Measurements from ENCODE around the gene DESI1.
"Not testable (repeated sequence)": the region's sequence is repeated elsewhere in the genome, so short reads cannot be mapped to it uniquely, and the experiment has no call there.

The DESI1 gene

GRCh38 chr22:41560095-41560471, 60.8 kb downstream of the DESI1 start:
- ChIA-PET CTCF (interaction anchor here (0.6 to 2.0 kb wide), 4 partner anchors 16 to 156 kb away, joined by 3 to 15 read pairs (median 4); partner anchors contain the start of gene POLR3H), POLR2A (interaction anchor here (0.9 to 12.8 kb wide), 9 partner anchors 10 to 114 kb away, joined by 4 to 105 read pairs (median 7); partner anchors contain the start of genes ACO2, DESI1, PHF5A and PMM1)
- TF ChIP-seq ZNF155 (tag by site-specific recombination; IDR thresholded peaks at IDR 0.05) = no peak
- no peak for TF ChIP-seq BCL11A (tag by site-specific recombination; IDR thresholded peaks at IDR 0.05; ENCODE audit: low read depth)
- TF ChIP-seq ZNF26 (tag by site-specific recombination; IDR thresholded peaks at IDR 0.05) = no peak
- peaks cover 3% of the 10 kb centered on the region for H3K4me1 ChIP-seq (ENCODE audit: control insufficient read depth, insufficient read depth, low read length)
- no peak overlapping the region for H3K27ac ChIP-seq (ENCODE audit: extremely low read depth, low read depth, low read length)
- H3K9me3 ChIP-seq (ENCODE audit: control insufficient read depth, insufficient read depth, low read depth, low read length) = no peaks in the 10 kb centered on the region
- no peaks in the 10 kb centered on the region for H3K36me3 ChIP-seq (ENCODE audit: control insufficient read depth in 2 of 2, insufficient read depth in 1 of 2, low read length in 2 of 2)
- H3K4me3 ChIP-seq (ENCODE audit: low read depth, low read length) = peak overlapping the region; percentile 16

- CTCF ChIA-PET = interaction anchor here (0.8 to 2.2 kb wide), 3 partner anchors 15 to 61 kb away, joined by 3 to 5 read pairs (median 4); no protein-coding TSS in a partner anchor
- H3K36me3 ChIP-seq (ENCODE audit: control insufficient read depth in 2 of 2, insufficient read depth in 1 of 2, low read length in 2 of 2); H3K27ac ChIP-seq (ENCODE audit: extremely low read depth, low read depth, low read length); H3K4me3 ChIP-seq (ENCODE audit: low read depth, low read length); H3K4me1 ChIP-seq (ENCODE audit: control insufficient read depth, insufficient read depth, low read length); H3K9me3 ChIP-seq (ENCODE audit: control insufficient read depth, insufficient read depth, low read depth, low read length): not testable (repeated sequence)
- 0 out of 2 replicates have a peak, but pooled peaks have one; percentile 25 for TF ChIP-seq EGR2 (tag by site-specific recombination; IDR thresholded peaks at IDR 0.05; ENCODE audit: low read depth)
- POLR2A ChIA-PET = interaction anchor here (0.5 to 12.8 kb wide), 3 partner anchors 25 to 84 kb away, joined by 5 to 105 read pairs (median 7); partner anchors contain the start of gene PMM1
Measured at GRCh38 chr22:41558241-41558630, 62.6 kb downstream of the DESI1 start.

- ChIA-PET POLR2A (interaction anchor here (0.5 to 12.8 kb wide), 2 partner anchors 32 to 84 kb away, joined by 7 to 105 read pairs; partner anchors contain the start of gene PMM1), CTCF (interaction anchor here (0.8 to 2.2 kb wide), 2 partner anchors 15 to 62 kb away, joined by 3 to 5 read pairs; no protein-coding TSS in a partner anchor)
- Histone ChIP-seq H3K4me3 (ENCODE audit: low read depth, low read length) (no peak overlapping the region), H3K36me3 (ENCODE audit: control insufficient read depth in 2 of 2, insufficient read depth in 1 of 2, low read length in 2 of 2) (no peaks in the 10 kb centered on the region), H3K9me3 (ENCODE audit: control insufficient read depth, insufficient read depth, low read depth, low read length) (no peaks in the 10 kb centered on the region), H3K27ac (ENCODE audit: extremely low read depth, low read depth, low read length) (no peak overlapping the region), H3K4me1 (ENCODE audit: control insufficient read depth, insufficient read depth, low read length) (no peaks in the 10 kb centered on the region; the same call in 1 of the 2 replicates)
- TF ChIP-seq ZNF24 (tag by site-specific recombination; IDR thresholded peaks at IDR 0.05) = no peak
- TF ChIP-seq ZNF707 (tag by site-specific recombination; IDR thresholded peaks at IDR 0.05) = no peak
- TF ChIP-seq ZNF214 (tag by site-specific recombination; IDR thresholded peaks at IDR 0.05; ENCODE audit: borderline replicate concordance) = no peak
- no peak for TF ChIP-seq ZNF561 (tag by site-specific recombination; IDR thresholded peaks at IDR 0.05; ENCODE audit: borderline replicate concordance)
- no peak for TF ChIP-seq ZNF138 (tag by site-specific recombination; IDR thresholded peaks at IDR 0.05; ENCODE audit: borderline replicate concordance)
- TF ChIP-seq GFI1B (tag by site-specific recombination; IDR thresholded peaks at IDR 0.05) = no peak
- TF ChIP-seq PATZ1 (tag by site-specific recombination; IDR thresholded peaks at IDR 0.05) = no peak
- no peak; the same call in 1 of the 2 replicates for TF ChIP-seq EGR2 (tag by site-specific recombination; IDR thresholded peaks at IDR 0.05; ENCODE audit: low read depth)
- no peak for TF ChIP-seq ZNF571 (tag by site-specific recombination; IDR thresholded peaks at IDR 0.05)
- TF ChIP-seq BCL6B (tag by site-specific recombination; IDR thresholded peaks at IDR 0.05) = no peak
- no peak for TF ChIP-seq ZNF48 (tag by site-specific recombination; IDR thresholded peaks at IDR 0.05)
- no peak for TF ChIP-seq ZNF2 (tag by site-specific recombination; IDR thresholded peaks at IDR 0.05)
- TF ChIP-seq ZNF704 (tag by site-specific recombination; IDR thresholded peaks at IDR 0.05) = no peak
- no peak for TF ChIP-seq ZNF639 (tag by site-specific recombination; IDR thresholded peaks at IDR 0.05)
- TF ChIP-seq ZNF302 (tag by site-specific recombination; IDR thresholded peaks at IDR 0.05; ENCODE audit: low read depth) = no peak
- no peak for TF ChIP-seq ZXDB (tag by site-specific recombination; IDR thresholded peaks at IDR 0.05)
- TF ChIP-seq KLF1 (tag by site-specific recombination; IDR thresholded peaks at IDR 0.05) = no peak
- TF ChIP-seq SP3 (tag by site-specific recombination; IDR thresholded peaks at IDR 0.05) = no peak
Measured at GRCh38 chr22:41557401-41558240, 63.2 kb downstream of the DESI1 start.
